HG02885 (cell line): ENCODE measurements around the gene MUC6.

ENCODE experiments used
- ATAC-seq: cut with Tn5 transposase; IDR thresholded peaks from one replicate; pipeline ENCODE4 v1.9.1; 2021; ENCODE audit warnings: mild to moderate bottlenecking; ENCODE audit not compliant: unreplicated experiment, poor library complexity

MUC6 gene

GRCh38 chr11:995752-996420, 40.6 kb downstream of the MUC6 start:
- ATAC-seq = peak; percentile 58

GRCh38 chr11:995044-995751, 41.3 kb downstream of the MUC6 start:
- no peak for ATAC-seq

GRCh38 chr11:993632-994167, 42.8 kb downstream of the MUC6 start:
- no peak for ATAC-seq

- no peak for ATAC-seq
These were observed 43.9 kb downstream of the MUC6 start for GRCh38 chr11:992577-992976.

GRCh38 chr11:991711-992307, 44.7 kb downstream of the MUC6 start:
- ATAC-seq = no peak

- no peak for ATAC-seq
These were observed 45.5 kb downstream of the MUC6 start for GRCh38 chr11:991034-991433.

- no peak for ATAC-seq
These were observed 46.4 kb downstream of the MUC6 start for GRCh38 chr11:990101-990500.

GRCh38 chr11:987671-988070, 48.8 kb downstream of the MUC6 start:
- no peak for ATAC-seq

GRCh38 chr11:986952-987305, 49.6 kb downstream of the MUC6 start:
- ATAC-seq = no peak

GRCh38 chr11:986270-986951, 50.1 kb downstream of the MUC6 start:
- ATAC-seq = no peak

GRCh38 chr11:985848-986247, 50.7 kb downstream of the MUC6 start:
- ATAC-seq = no peak

GRCh38 chr11:985406-985805, 51.1 kb downstream of the MUC6 start:
- no peak for ATAC-seq

GRCh38 chr11:984546-984945, 52.0 kb downstream of the MUC6 start:
- ATAC-seq = no peak

GRCh38 chr11:981764-982163, 54.8 kb downstream of the MUC6 start:
- no peak for ATAC-seq

GRCh38 chr11:980438-981357, 55.8 kb downstream of the MUC6 start:
- ATAC-seq = no peak

- no peak for ATAC-seq
These were observed 57.7 kb downstream of the MUC6 start for GRCh38 chr11:978781-979180.

GRCh38 chr11:977830-978720, 58.4 kb downstream of the MUC6 start:
- no peak for ATAC-seq

- ATAC-seq = no peak
These were observed 59.9 kb downstream of the MUC6 start for GRCh38 chr11:976431-977160.
